Left lobe of liver (tissue), 2 donors: ENCODE measurements around the gene ANO3. TPM values are rescaled to one million over a fixed set of nuclear protein-coding genes. Genes with fewer than 3 reads are reported as not detected.

Source experiments
- ATAC-seq: fragments of 200-7000 bp; cut with Tn5 transposase; one replicate; pipeline ENCODE4 v1.9.1; 2020; ENCODE audit warnings: mild to moderate bottlenecking, moderate library complexity
- DNase-seq: peaks from one replicate; pipeline ENCODE4 v3.0.0-alpha.2; 2020; ENCODE audit warnings: low spot score
- total RNA-seq: library from RNA; stranded (reverse); gene quantifications from one replicate; pipeline ENCODE4 v1.2.1, GENCODE V29; 2021
- donor health status: DM: no; HTN: no; CAD: no; lungs with moderate emphysema.
- donor health status: DM: no; HTN: yes; CAD: no.

The ANO3 gene
- total RNA-seq, 1 donor from 2014 or later: 2.6 TPM

GRCh38 chr11:26353010-26353409, 21.1 kb downstream of the ANO3 start:
- DNase-seq (no peak), ATAC-seq (no peak)

- ATAC-seq: no peak
- no peak for DNase-seq
These were observed 27.1 kb downstream of the ANO3 start for GRCh38 chr11:26359055-26359454.

DNA sequence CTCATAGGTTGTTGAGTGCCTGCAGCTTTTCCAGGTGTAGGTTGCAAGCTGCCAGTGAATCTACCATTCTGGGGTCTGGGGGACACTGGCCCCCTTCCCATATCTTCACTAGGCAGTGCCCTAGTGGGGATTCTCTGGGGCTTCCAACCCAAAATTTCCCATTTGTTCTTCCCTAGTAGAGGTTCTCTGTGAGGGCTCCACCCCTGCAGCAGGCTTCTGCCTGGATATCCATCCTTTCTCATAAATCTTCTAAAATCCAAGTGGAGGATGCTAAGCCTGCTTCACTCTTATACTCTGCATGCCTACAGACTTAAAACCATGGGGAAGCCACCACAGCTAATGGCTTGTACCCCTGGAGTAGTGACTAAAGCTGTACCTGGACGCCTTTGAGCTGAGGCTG, 33.4 kb downstream of the ANO3 start:
- DNase-seq (no peak), ATAC-seq (no peak)

DNA sequence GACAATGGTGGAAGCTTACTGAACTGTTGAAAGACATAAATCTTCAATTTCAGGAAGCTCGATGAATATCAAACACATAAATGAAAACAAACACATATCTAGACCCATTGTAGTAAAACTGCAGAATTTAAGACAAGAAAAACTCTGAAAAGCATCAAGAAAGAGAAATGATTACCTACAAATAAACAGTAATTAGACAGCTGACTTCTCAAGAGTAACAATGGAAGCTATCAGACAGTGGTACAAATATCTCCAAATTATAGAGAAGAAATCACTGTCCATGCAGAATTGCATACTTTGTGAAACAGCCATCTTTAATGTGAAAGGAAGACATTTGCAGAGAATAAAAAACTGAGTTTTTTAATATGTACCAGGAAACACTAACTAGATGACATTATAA, 45.7 kb downstream of the ANO3 start:
- no peak for DNase-seq
- no peak for ATAC-seq

DNA sequence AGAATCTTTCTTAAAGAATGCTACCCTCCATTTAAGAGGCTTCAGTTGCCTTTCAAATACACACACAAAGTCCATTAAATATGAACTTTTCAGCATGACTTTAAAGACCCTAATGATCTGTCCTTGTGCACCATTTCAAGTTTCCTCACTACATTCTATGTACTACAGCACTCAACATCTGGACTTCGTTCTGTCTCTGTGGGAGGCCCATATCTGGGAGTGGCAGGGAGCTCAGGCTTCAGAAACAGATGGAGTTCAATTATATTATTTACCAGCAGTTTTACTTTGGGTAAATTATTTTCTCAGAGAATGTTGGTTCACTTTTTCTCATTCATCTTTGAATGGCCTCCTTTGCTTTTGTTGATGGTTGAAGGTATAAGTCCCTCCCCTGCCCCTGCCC, 67.4 kb downstream of the ANO3 start:
- no peak for ATAC-seq
- no peak for DNase-seq

- DNase-seq (no peak), ATAC-seq (no peak)
These were observed 78.9 kb downstream of the ANO3 start for GRCh38 chr11:26410706-26411366.

- DNase-seq (no peak), ATAC-seq (no peak)
These were observed 81.0 kb downstream of the ANO3 start for GRCh38 chr11:26412955-26413354.

DNA sequence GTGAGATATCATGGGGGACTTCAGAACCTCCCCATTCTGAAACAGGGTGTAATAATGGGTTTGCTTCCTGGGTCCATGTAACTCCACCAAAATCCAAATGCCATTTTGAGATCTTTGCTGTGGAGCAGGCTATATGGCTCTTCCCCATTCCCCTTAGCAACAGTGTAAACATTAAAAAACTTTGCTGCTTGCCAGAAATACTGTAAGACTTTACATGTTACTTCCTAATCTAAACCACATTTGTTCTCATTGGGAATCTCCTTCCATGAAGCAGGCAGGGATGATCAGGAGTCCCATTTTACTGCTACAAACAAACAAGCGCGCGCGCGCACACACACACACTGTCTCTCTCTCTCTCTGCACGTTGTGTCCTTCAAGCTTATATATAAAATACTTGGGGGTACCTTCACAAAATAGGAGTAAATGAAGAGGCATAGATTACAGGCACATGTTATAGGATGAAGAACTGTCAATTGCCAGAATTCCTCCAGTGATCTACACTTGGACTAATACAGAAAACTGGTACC, 86.5 kb downstream of the ANO3 start:
- DNase-seq: no peak
- no peak for ATAC-seq

DNA sequence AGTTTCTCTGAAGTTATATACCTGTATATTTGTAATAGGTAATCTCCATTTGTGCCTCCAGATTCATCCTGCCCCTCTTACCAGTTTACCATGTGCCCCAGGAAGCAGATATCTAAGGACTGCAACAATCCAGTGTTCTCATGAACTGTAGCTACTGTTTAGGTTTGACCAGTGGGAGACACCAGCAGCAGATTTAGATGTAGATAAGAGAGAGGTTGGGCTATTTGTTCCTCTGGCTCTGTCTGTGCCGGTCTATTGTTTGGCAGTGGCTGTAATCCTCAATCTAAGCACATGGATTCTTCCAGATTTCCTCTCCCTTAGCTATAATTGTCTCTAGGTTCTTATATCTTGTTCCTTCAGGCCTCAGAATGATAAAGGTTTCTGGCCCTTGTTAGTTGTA, 88.4 kb downstream of the ANO3 start:
- no peak for DNase-seq
- ATAC-seq: no peak

- ATAC-seq (no peak), DNase-seq (no peak)
These were observed 92.3 kb downstream of the ANO3 start for GRCh38 chr11:26424255-26424654.

DNA sequence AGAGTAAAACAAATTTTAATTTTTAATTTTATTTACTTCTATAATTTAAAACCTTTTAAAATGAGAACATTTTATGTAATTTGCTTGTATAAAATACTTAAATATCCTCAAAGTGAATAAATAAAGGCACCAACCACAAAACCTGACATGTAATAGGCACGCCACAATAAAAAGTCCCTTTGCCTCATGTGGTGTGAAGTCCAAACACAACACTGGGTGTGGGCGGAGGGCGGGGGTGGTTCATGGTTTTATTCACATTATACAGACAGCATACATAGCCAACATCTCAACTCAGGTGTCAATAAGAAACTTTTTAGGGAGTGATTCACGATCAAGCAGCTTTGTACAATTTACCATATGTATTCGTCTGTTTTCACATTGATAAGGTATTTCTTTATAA, 107.9 kb downstream of the ANO3 start:
- no peak for ATAC-seq

DNA sequence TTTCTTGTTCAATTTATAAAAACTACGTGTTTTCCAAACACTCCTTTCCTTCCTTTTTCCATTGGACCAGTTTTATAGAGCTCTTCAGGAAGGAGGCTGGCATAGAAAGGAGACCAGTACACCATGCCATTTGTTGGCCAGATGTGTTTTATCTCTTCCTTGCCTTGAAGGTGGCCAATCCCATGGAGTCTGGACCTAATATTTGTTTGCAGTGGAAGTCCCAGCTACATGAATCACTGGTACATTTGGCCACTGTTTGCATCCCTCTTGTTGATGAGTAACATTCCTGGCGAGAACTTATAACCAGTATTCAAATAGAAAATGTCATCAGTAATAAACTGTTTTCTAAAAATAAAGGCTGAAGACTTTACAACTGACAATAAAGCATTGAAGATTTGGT, 110.2 kb downstream of the ANO3 start:
- DNase-seq (no peak), ATAC-seq (no peak)

More for the DNA sequence above, 107.9 kb downstream of the ANO3 start:
- DNase-seq: no peak

DNA sequence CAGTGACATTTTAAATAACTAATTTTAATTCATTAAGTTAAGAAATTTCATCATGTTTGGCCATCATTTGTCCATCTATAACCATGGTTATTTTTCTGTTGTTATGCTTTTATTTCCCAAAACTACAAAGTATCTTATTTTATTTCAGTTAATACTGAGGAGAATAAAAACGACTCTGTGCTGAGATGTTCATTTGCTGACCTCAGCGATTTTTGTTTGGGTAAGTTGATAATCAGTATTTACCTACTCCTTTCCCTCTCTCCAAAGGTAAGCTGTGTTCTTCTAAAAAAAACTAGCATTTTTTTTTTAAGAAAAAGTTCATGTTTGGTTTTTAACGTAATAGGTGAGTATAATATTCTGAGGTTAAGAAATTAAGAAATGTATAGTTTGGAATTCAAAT, 111.7 kb downstream of the ANO3 start:
- DNase-seq (no peak), ATAC-seq (no peak)

GRCh38 chr11:26457636-26458035, 125.7 kb downstream of the ANO3 start:
- no peak for DNase-seq
- no peak for ATAC-seq

DNA sequence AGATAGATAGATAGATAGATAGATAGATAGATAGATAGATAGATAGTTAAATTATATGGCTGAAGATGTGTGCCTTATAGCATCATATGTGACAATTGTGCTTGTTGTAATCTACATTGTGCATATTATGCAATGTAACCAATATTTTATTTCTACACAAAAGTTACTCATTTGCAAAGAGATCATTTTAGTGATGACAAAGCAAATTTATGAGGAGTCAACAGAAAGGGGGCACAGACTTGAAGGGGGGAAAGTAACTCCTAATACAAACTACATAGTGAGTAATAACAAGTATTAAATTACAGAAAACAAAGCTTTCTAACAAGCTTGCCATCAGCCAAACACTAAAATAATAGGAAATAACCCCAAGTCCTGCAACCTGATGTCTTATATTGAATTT, 133.3 kb downstream of the ANO3 start:
- DNase-seq (no peak), ATAC-seq (no peak)

DNA sequence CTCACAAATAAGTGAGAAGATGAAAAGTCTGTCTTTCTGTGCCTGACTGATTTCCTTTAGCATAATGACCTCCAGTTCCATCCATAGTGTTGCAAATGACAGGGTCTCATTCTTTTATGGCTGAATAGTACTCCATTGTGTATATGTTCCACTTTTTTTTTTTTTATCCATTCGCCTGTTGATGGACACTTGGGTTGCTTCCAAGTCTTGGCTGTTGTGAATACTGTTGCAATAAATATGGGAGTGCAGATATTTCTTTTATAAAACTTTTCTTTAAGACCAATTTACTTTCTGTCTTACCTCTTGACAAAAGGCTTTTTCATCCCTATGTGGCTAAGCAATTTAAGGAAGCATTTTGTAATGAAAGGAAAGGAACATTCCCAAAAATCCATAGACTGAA, 135.6 kb downstream of the ANO3 start:
- ATAC-seq (no peak), DNase-seq (no peak)

DNA sequence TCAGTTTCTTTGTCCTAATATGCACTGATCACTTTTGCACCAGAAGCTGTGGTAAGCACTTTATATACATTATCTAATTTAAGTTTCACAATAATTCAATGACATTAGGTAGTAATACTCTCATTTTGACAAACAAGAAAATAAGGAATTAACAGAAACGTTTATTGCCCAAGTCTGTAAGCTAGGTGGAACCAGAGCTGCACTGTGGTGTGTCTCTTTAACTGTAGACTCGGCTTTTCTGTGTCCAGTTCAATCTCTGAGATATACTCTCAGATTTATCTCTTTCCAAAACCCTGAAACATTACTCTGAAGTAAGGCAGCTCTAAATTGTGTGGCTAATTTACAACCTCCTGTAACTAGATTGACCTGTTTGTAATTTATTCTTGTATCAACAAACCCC, 139.1 kb downstream of the ANO3 start:
- DNase-seq (no peak), ATAC-seq (peak; percentile 90)

- ATAC-seq (peak; percentile 64), DNase-seq (no peak)
These were observed 141.6 kb downstream of the ANO3 start for GRCh38 chr11:26473216-26474194.

- DNase-seq (no peak), ATAC-seq (peak; percentile 59)
These were observed 142.5 kb downstream of the ANO3 start for GRCh38 chr11:26474401-26474800.

DNA sequence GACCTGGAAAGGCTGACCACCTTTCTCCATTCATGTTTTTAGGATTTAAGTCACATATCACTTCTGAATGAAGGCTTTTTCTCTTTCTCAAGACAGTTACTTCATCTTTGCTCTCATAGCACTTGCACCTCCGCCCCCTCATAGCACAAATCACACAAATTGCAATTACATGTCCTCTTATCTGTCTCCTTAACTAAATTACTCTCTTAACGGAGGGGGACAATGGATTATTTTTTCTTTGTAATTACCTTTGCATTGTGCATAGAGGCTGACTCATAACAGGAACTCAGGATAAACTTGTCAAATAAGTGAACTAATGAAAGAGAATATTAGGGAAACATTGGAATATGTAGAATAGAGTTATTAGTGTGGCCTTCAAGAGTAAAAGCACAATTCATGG, 145.5 kb downstream of the ANO3 start:
- no peak for ATAC-seq
- DNase-seq: no peak

DNA sequence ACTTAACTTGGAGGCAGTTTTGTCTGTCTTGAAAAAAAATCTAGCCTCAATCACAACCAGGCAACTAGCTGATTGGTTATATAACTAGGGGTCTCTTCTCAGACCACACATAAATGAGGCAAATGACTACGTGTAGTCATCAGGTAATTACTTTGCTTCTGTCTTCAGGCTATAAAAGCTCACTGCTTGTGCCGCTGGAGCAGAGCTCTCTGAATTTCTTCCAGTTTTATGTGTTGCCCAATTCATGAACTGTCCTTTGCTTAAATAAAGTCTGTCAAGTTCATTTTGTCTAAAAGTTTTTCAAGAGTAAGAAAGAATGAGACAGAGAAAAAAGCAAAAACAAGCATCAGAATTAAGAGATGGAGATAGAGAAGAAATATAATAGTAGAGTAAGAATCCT, 146.8 kb downstream of the ANO3 start:
- DNase-seq (no peak), ATAC-seq (peak; percentile 79)

GRCh38 chr11:26480041-26480440, 148.1 kb downstream of the ANO3 start:
- DNase-seq (no peak), ATAC-seq (no peak)
